SK-N-SH (cell line): ENCODE results near the gene PNKD. TPM values are rescaled to one million over a fixed set of nuclear protein-coding genes. Genes with fewer than 3 reads are reported as not detected.

Experiments
- CTCF ChIA-PET: fragments of 300-600, 350-600 bp; formaldehyde crosslinking; extraction: SDS; loops from one replicate; lab custom pipeline; 2021; lab: Yijun Ruan, JAX
- POLR2A ChIA-PET: fragments of 350-600 bp; sonication (Branson Sonifier 250); formaldehyde crosslinking; extraction: SDS; loops from one replicate; lab custom pipeline; 2020; ENCODE audit warnings: antibody characterized with exemption, inconsistent platforms; lab: Yijun Ruan, JAX
- DNase-seq: peaks from one replicate; pipeline ENCODE4 v3.0.0; 2012
- H2AFZ ChIP-seq: fragments of 200-600 bp; sonication (generic); 2 replicates; pipeline ENCODE4 v1.8.1; 2016; ENCODE audit warnings: antibody characterized with exemption, mild to moderate bottlenecking, low read depth
- H3F3A ChIP-seq: fragments of 200-600 bp; sonication (generic); replicated peaks from 2 replicates; pipeline ENCODE3; 2016; ENCODE audit warnings: antibody characterized with exemption, mild to moderate bottlenecking; ENCODE audit not compliant: insufficient read depth
- H3K27ac ChIP-seq, 2 experiments: fragments of 200-500 bp in 1 of 2; fragments of 200-600 bp in 1 of 2; sonication (Bioruptor generic) in 1 of 2; sonication (generic), shearing (Covaris generic) in 1 of 2; 2 replicates each; pipeline versions ENCODE4 v1.5.1 to v1.6.1; 2014 to 2016; ENCODE audit warnings: low read depth in 2 of 2, inconsistent platforms in 1 of 2, low read length in 1 of 2, mild to moderate bottlenecking in 1 of 2, mixed read lengths in 1 of 2
- H3K27me3 ChIP-seq: fragments of 200-600 bp; sonication (generic), shearing (Covaris generic); 2 replicates; pipeline ENCODE4 v1.6.1; 2016; ENCODE audit warnings: mixed run types; ENCODE audit not compliant: insufficient read depth
- H3K36me3 ChIP-seq, 2 experiments: fragments of 200-500 bp in 1 of 2; fragments of 200-600 bp in 1 of 2; sonication (Bioruptor generic) in 1 of 2; sonication (generic) in 1 of 2; replicated peaks in 1 of 2; 2 replicates each; pipeline versions ENCODE3 to v1.5.1; 2014 to 2016; ENCODE audit warnings: low read length in 1 of 2, mild to moderate bottlenecking in 1 of 2; ENCODE audit not compliant: insufficient read depth in 2 of 2, control insufficient read depth in 1 of 2
- H3K4me1 ChIP-seq, 2 experiments: fragments of 200-500 bp in 1 of 2; fragments of 200-600 bp in 1 of 2; sonication (Bioruptor generic) in 1 of 2; sonication (generic), shearing (Covaris generic) in 1 of 2; 2 replicates each; pipeline versions ENCODE4 v1.5.1 to v1.6.1; 2014 to 2016; ENCODE audit warnings: low read depth in 1 of 2, low read length in 1 of 2, mixed run types in 1 of 2; ENCODE audit not compliant: insufficient read depth in 2 of 2, control insufficient read depth in 1 of 2
- H3K4me2 ChIP-seq: fragments of 200-600 bp; sonication (generic), shearing (Covaris generic); 2 replicates; pipeline ENCODE4 v1.6.1; 2017; ENCODE audit warnings: mixed run types
- H3K4me3 ChIP-seq, 2 experiments: fragments of 200-500 bp in 1 of 2; fragments of 200-600 bp in 1 of 2; sonication (Bioruptor generic) in 1 of 2; sonication (generic), shearing (Covaris generic) in 1 of 2; 2 replicates each; pipeline versions ENCODE4 v1.5.1 to v1.8.1; 2014 to 2016; ENCODE audit warnings: low read depth in 2 of 2, inconsistent platforms in 1 of 2, low read length in 1 of 2, mild to moderate bottlenecking in 1 of 2, mixed read lengths in 1 of 2, moderate library complexity in 1 of 2
- H3K79me2 ChIP-seq: fragments of 200-600 bp; sonication (generic); 2 replicates; pipeline ENCODE4 v1.8.1; 2017; ENCODE audit warnings: mild to moderate bottlenecking; ENCODE audit not compliant: insufficient read depth
- H3K9ac ChIP-seq: fragments of 200-600 bp; sonication (generic); 2 replicates; pipeline ENCODE4 v1.6.1; 2017; ENCODE audit warnings: mixed run types
- H3K9me2 ChIP-seq: fragments of 200-600 bp; sonication (generic); 2 replicates; pipeline ENCODE4 v1.6.1; 2017; ENCODE audit warnings: mixed run types
- H3K9me3 ChIP-seq: fragments of 200-600 bp; sonication (generic); 2 replicates; pipeline ENCODE4 v1.6.1; 2017; ENCODE audit warnings: mixed run types, mild to moderate bottlenecking, moderate library complexity
- H4K20me1 ChIP-seq: fragments of 200-600 bp; sonication (generic); 2 replicates; pipeline ENCODE4 v1.6.1; 2017; ENCODE audit warnings: mild to moderate bottlenecking, mixed run types; ENCODE audit not compliant: insufficient read depth
- CHD2 ChIP-seq: fragments of 150-350 bp; IDR thresholded peaks from 2 replicates; pipeline ENCODE4 v1.6.1; 2018; ENCODE audit warnings: low read length; ENCODE audit not compliant: partially characterized antibody
- FOXJ3 ChIP-seq: sonication (generic); formaldehyde crosslinking; IDR thresholded peaks from 2 replicates; pipeline ENCODE4 v1.5.1; 2020; ENCODE audit warnings: mild to moderate bottlenecking, missing genetic modification reagents
- GATA2 ChIP-seq: sonication (generic); formaldehyde crosslinking; IDR thresholded peaks from 2 replicates; pipeline ENCODE4 v1.5.0; 2020; ENCODE audit warnings: mild to moderate bottlenecking, missing genetic modification reagents
- IRF3 ChIP-seq: fragments of 150-350 bp; IDR thresholded peaks from 2 replicates; pipeline ENCODE4 v1.6.1; 2016; ENCODE audit warnings: mild to moderate bottlenecking, low read depth, low read length
- JUND ChIP-seq: IDR thresholded peaks from 2 replicates; pipeline ENCODE4 v1.4.0; 2012
- MAX ChIP-seq: IDR thresholded peaks from 2 replicates; pipeline ENCODE4 v1.4.0; 2012; ENCODE audit warnings: low read depth
- MXI1 ChIP-seq: IDR thresholded peaks from 2 replicates; pipeline ENCODE4 v1.6.1; 2012; ENCODE audit warnings: mild to moderate bottlenecking, low read depth, low read length, improper control_type of control experiment
- NFIC ChIP-seq: IDR thresholded peaks from 2 replicates; pipeline ENCODE4 v1.4.0; 2012; ENCODE audit warnings: borderline replicate concordance
- PBX3 ChIP-seq: IDR thresholded peaks from 2 replicates; pipeline ENCODE4; 2012
- POLR2AphosphoS5 ChIP-seq: IDR thresholded peaks from 2 replicates; pipeline ENCODE4 v1.6.1; 2012; ENCODE audit warnings: low read depth, low read length
- RCOR1 ChIP-seq: fragments of 150-350 bp; IDR thresholded peaks from 2 replicates; pipeline ENCODE4 v1.6.1; 2017; ENCODE audit warnings: antibody characterized with exemption, low read length
- REST ChIP-seq: IDR thresholded peaks from 2 replicates; pipeline ENCODE4 v1.6.1; 2012; ENCODE audit warnings: mild to moderate bottlenecking, low read depth, low read length, moderate library complexity
- RFX5 ChIP-seq: IDR thresholded peaks from 2 replicates; pipeline ENCODE4 v1.6.1; 2012; ENCODE audit warnings: mild to moderate bottlenecking, improper control_type of control experiment, low read length
- TAF1 ChIP-seq: IDR thresholded peaks from 2 replicates; pipeline ENCODE4 v1.6.1; 2012; ENCODE audit warnings: low read depth, mild to moderate bottlenecking, low read length, moderate library complexity, borderline replicate concordance
- TCF12 ChIP-seq: IDR thresholded peaks from 2 replicates; pipeline ENCODE4 v1.4.0; 2012
- YY1 ChIP-seq: IDR thresholded peaks from 2 replicates; pipeline ENCODE4 v1.4.0; 2012; ENCODE audit warnings: low read depth, mild to moderate bottlenecking
- WGBS: methylation state at CpG from one replicate; pipeline ENCODE4 v1.1.6; 2017; ENCODE audit warnings: low lambda C conversion rate; 5-methylcytosine and 5-hydroxymethylcytosine counted together
- polyA plus RNA-seq, 3 experiments: library from polyadenylated mRNA; depleted of rRNA; stranded (reverse); fragments of >200 nt; gene quantifications; 2 replicates each; pipeline ENCODE4 v1.2.3, GENCODE V29; 2012

PNKD gene
- polyA plus RNA-seq, 1 of the 3 experiments (the other 2 are of a cell fraction), result 101 TPM

GRCh38 chr2:218259099-218259961, 11.0 kb upstream of the PNKD start (continued):
- TF ChIP-seq YY1 (no peak), FOXJ3 (CRISPR knock-in tag) (peak; percentile 54; the same call in 1 of the 2 replicates), RCOR1 (0 out of 2 replicates have a peak, but pooled peaks have one; percentile 17), REST (no peak), POLR2AphosphoS5 (peak; percentile 63), IRF3 (no peak)

- Histone ChIP-seq H3K79me2 (no peaks in the 10 kb centered on the region), H3K27me3 (no peaks in the 10 kb centered on the region), H3K4me2 (no peak overlapping the region), H3K36me3 (peaks cover 10 to 33% of the 10 kb centered on the region in 2 experiments), H3K9ac (no peak overlapping the region), H3F3A (peaks cover 33% of the 10 kb centered on the region)
- POLR2A ChIA-PET, result interaction anchor here (1.3 kb wide), 1 partner anchor 10 kb away, joined by 3 read pairs; the partner anchor contains the start of gene AAMP
- TF ChIP-seq MXI1 (no peak), RCOR1 (no peak), PBX3 (no peak), JUND (no peak), YY1 (no peak), GATA2 (CRISPR knock-in tag) (no peak), IRF3 (no peak), TCF12 (no peak), NFIC (no peak), TAF1 (no peak), CHD2 (no peak), FOXJ3 (CRISPR knock-in tag) (no peak), RFX5 (no peak), MAX (no peak)
- TF ChIP-seq, all 33 proteins: peak for 0
- Histone ChIP-seq H3K27ac (peak overlapping the region; percentile 75 to 95; a peak in 3 of 4 replicates), H2AFZ (no peak overlapping the region), H3K4me3 (no peak overlapping the region), H3K4me1 (peaks cover 11 to 52% of the 10 kb centered on the region in 2 experiments), H4K20me1 (no peaks in the 10 kb centered on the region), H3K9me2 (no peaks in the 10 kb centered on the region), H3K9me3 (no peaks in the 10 kb centered on the region)
- CTCF ChIA-PET, result interaction anchor here (0.9 to 4.2 kb wide), 5 partner anchors 12 to 429 kb away, joined by 3 to 34 read pairs (median 8); partner anchors contain the start of gene CATIP
- no peak for DNase-seq
- 85% methylated on average over 5 of the region's 5 CpGs for WGBS
These were observed 10.2 kb upstream of the PNKD start for GRCh38 chr2:218260166-218260565.
